ENCODE data around the gene HEPN1. TPM values are rescaled to one million over a fixed set of nuclear protein-coding genes. Genes with fewer than 3 reads are reported as not detected.

The HEPN1 gene
- not detected in 2 replicates for total RNA-seq (ENCODE audit: low replicate concordance)

GRCh38 chr11:124918950-124919349, at the start of gene HEPN1:
TSS of gene HEPN1 (plus strand) at chr11:124919250.
- no peak within 1 kb of the TSS for H3K4me3 ChIP-seq (ENCODE audit: low read depth, low read length)
- TF ChIP-seq CTCF (IDR thresholded peaks at IDR 0.05; ENCODE audit: insufficient read depth, low read length): no peak
- no peak for DNase-seq (ENCODE audit: low read depth)

GRCh38 chr11:124869331-124869730, 49.7 kb upstream of the HEPN1 start:
- DNase-seq (ENCODE audit: low read depth): no peak
- H3K4me3 ChIP-seq (ENCODE audit: low read depth, low read length): no peak overlapping the region
- TF ChIP-seq CTCF (IDR thresholded peaks at IDR 0.05; ENCODE audit: insufficient read depth, low read length): no peak

GRCh38 chr11:124869856-124870387, 49.1 kb upstream of the HEPN1 start:
- H3K4me3 ChIP-seq (ENCODE audit: low read depth, low read length): no peak overlapping the region
- TF ChIP-seq CTCF (IDR thresholded peaks at IDR 0.05; ENCODE audit: insufficient read depth, low read length): no peak
- no peak for DNase-seq (ENCODE audit: low read depth)

GRCh38 chr11:124870430-124870829, 48.6 kb upstream of the HEPN1 start:
- H3K4me3 ChIP-seq (ENCODE audit: low read depth, low read length): no peak overlapping the region
- TF ChIP-seq CTCF (IDR thresholded peaks at IDR 0.05; ENCODE audit: insufficient read depth, low read length): no peak
- DNase-seq (ENCODE audit: low read depth): no peak

GRCh38 chr11:124872280-124872679, 46.8 kb upstream of the HEPN1 start:
- H3K4me3 ChIP-seq (ENCODE audit: low read depth, low read length): no peak overlapping the region
- TF ChIP-seq CTCF (IDR thresholded peaks at IDR 0.05; ENCODE audit: insufficient read depth, low read length): no peak
- DNase-seq (ENCODE audit: low read depth): no peak

GRCh38 chr11:124872741-124873140, 46.3 kb upstream of the HEPN1 start:
- H3K4me3 ChIP-seq (ENCODE audit: low read depth, low read length): no peak overlapping the region
- DNase-seq (ENCODE audit: low read depth): no peak
- TF ChIP-seq CTCF (IDR thresholded peaks at IDR 0.05; ENCODE audit: insufficient read depth, low read length): no peak

- TF ChIP-seq CTCF (IDR thresholded peaks at IDR 0.05; ENCODE audit: insufficient read depth, low read length): no peak
- no peak overlapping the region for H3K4me3 ChIP-seq (ENCODE audit: low read depth, low read length)
- no peak for DNase-seq (ENCODE audit: low read depth)
These were observed 45.1 kb upstream of the HEPN1 start for GRCh38 chr11:124873951-124874350.

All from fibroblast of the aortic adventitia (primary cell).